ENCODE measurements around the gene TMEM135. TPM values are rescaled to one million over a fixed set of nuclear protein-coding genes. Genes with fewer than 3 reads are reported as not detected.
"Not testable (repeated sequence)": the region's sequence is repeated elsewhere in the genome, so short reads cannot be mapped to it uniquely, and the experiment has no call there.

The TMEM135 gene
- total RNA-seq, 2 experiments from 2014 or later: 29.2 to 34.5 TPM

DNA sequence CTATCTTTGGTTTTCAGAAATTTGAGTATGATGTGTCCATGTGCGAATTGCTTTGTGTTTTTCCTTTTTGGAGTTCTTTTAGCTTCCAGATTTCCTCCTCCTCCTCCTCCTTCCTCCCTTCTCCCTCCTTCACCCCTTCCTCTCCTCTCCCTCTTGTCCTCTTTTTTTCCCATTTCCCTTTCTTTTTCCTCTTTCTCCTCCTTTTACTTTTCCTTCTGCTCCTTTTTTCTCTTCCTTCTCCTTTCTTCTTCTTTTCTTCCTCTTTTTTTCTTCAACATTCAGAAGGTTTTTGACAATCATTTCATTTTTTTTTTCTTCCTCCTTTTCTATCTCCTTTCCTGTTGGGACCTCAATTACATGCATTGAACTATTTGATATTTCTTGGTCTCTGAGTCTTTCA lies 104.9 kb downstream of the TMEM135 start:
- H3K36me3 Mint-ChIP-seq: peaks cover 11% of the 10 kb centered on the region
- no peak overlapping the region for H3K4me3 Mint-ChIP-seq
- ATAC-seq (ENCODE audit: low read depth) (no peak), DNase-seq (no peak)
- H3K4me1 Mint-ChIP-seq: peaks cover 6% of the 10 kb centered on the region
- H3K27ac Mint-ChIP-seq: no peak overlapping the region
- POLR2A ChIA-PET: no interaction called here
- H3K9me3 Mint-ChIP-seq: peaks cover 3% of the 10 kb centered on the region
- H3K27me3 Mint-ChIP-seq: no peaks in the 10 kb centered on the region

DNA sequence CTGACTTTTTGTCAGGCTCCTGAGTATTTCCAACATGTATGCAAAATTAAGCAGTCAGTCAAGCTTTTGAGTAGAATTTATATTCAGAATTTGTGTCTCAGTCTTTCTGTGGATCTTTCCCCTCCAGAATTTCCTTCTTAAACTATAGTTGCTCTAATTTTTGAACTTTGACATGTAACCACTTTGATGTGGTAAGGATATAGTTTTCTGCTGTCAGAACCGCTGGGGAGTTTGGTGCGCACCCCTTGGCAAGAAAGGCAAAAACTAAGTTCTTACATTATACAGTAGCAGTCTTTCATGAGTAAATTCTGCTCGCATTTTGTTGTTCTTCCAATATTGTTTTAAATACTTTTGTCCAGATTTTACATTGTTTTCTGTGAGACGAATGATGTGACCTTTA lies 105.9 kb downstream of the TMEM135 start:
- Mint-ChIP-seq H3K4me3 (no peak overlapping the region), H3K9me3 (peaks cover 3% of the 10 kb centered on the region), H3K27ac (no peak overlapping the region), H3K36me3 (peaks cover 11% of the 10 kb centered on the region), H3K4me1 (peaks cover 6% of the 10 kb centered on the region), H3K27me3 (no peaks in the 10 kb centered on the region)
- DNase-seq: no peak
- POLR2A ChIA-PET: no interaction called here
- no peak for ATAC-seq (ENCODE audit: low read depth)

DNA sequence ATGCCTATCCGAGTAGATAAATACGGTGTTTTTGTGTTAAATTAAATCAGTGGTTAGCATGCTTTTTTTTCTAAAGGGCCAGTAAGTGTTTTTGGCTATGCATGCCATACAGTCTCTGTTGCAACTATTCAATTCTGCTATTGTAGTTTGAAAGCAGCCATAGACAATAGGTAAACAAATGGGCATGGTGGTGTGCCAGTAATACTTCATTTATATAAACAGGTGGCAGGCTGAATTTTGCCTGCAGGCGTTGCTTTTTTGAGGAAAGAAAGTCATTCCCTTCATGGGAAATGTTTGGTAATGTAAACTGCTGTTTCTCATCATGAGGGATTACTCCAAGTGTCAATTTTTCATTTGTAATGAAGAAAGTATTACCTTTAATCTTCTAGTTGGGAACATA lies 106.5 kb downstream of the TMEM135 start:
- H3K27ac Mint-ChIP-seq: no peak overlapping the region

DNA sequence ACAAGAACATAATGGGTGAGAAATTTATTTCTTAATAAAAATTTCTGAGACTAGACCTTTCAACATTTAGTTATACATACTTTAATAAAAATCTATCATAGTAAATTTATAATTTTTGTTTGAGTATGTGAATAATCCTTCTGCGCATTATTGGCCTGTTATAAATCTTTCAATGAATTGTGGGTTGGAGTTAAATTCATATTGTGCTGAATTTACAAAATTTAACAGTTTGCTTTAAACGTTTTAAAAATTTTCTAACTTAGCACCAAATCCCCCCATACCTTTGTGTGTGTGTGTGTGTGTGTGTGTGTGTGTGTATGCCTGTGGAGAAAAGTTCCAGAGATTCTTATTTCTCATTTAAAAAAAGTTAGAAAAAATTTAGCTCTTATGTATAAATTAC lies 111.0 kb downstream of the TMEM135 start:
- DNase-seq (no peak), ATAC-seq (ENCODE audit: low read depth) (no peak)
- Mint-ChIP-seq H3K27me3 (no peaks in the 10 kb centered on the region), H3K36me3 (peaks cover 15% of the 10 kb centered on the region), H3K4me1 (peaks cover 6% of the 10 kb centered on the region), H3K9me3 (peaks cover 4% of the 10 kb centered on the region), H3K27ac (no peak overlapping the region), H3K4me3 (no peak overlapping the region)
- POLR2A ChIA-PET: no interaction called here

More for the DNA sequence above, 106.5 kb downstream of the TMEM135 start:
- ATAC-seq (ENCODE audit: low read depth) (no peak), DNase-seq (no peak)
- H3K36me3 Mint-ChIP-seq: peaks cover 11% of the 10 kb centered on the region
- POLR2A ChIA-PET: no interaction called here
- peaks cover 6% of the 10 kb centered on the region for H3K4me1 Mint-ChIP-seq
- no peak overlapping the region for H3K4me3 Mint-ChIP-seq
- H3K27me3 Mint-ChIP-seq: no peaks in the 10 kb centered on the region
- peaks cover 5% of the 10 kb centered on the region for H3K9me3 Mint-ChIP-seq

DNA sequence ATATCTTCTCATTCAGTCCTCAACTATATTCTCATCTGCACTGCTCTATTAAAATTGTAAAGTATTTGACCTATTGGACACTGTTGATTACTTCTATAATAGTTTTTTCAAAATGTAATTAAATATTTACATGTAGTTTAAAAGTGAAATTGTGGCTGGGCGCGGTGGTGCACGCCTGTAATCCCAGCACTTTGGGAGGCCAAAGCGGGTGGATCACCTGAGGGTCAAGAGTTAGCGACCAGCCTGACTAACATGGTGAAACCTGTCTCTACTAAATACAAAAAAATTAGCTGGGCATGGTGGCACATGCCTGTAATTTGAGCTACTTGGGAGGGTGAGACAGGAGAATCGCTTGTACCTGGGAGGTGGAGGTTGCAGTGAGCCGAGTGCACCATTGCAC lies 112.0 kb downstream of the TMEM135 start:
- DNase-seq; POLR2A ChIA-PET; H3K27ac Mint-ChIP-seq; H3K4me1 Mint-ChIP-seq; H3K4me3 Mint-ChIP-seq; H3K27me3 Mint-ChIP-seq; H3K9me3 Mint-ChIP-seq; ATAC-seq (ENCODE audit: low read depth): not testable (repeated sequence)
- H3K36me3 Mint-ChIP-seq: peaks cover 17% of the 10 kb centered on the region

DNA sequence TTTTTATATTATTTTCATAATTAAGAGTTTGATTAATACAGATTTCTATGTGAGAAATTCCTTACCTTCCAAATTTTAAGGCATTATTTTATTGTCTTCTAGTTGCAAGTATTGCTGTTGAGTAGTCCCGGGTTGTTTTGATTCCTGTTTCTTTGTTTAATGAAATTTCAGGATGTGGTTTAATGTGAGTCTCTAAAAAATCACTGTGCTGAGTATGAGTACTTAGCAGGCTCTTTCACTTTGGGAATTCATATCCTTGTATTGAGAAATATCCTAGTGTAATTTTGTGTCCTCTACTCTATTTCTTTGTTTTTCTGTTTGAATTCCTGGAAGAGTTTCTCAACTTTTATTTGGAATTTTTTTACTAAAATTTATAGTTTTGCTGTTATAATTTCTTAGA lies 113.2 kb downstream of the TMEM135 start:
- no peak for ATAC-seq (ENCODE audit: low read depth)
- POLR2A ChIA-PET: no interaction called here
- Mint-ChIP-seq H3K27me3 (no peaks in the 10 kb centered on the region), H3K27ac (no peak overlapping the region), H3K9me3 (peaks cover 6% of the 10 kb centered on the region), H3K4me1 (peaks cover 3% of the 10 kb centered on the region), H3K36me3 (peaks cover 14% of the 10 kb centered on the region), H3K4me3 (no peak overlapping the region)
- no peak for DNase-seq

DNA sequence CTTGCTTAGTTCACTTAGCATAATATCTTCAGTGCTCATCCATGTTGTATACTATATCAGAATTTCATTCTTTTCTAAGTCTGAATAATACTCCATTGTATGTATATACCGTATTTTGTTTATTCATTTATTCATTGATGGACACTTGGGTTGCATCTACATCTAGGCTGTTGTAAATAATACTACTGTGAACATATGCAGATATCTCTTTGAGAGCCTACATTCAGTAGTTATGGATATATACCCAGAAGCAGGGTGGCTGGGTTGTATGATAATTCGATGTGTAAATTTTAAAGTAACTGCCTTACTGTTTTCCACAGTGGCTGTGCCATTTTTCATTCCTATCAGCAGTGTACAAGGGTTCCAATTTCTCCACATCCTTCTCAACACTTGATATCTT lies 116.5 kb downstream of the TMEM135 start:
- H3K36me3 Mint-ChIP-seq: peaks cover 13% of the 10 kb centered on the region
- H3K27ac Mint-ChIP-seq: no peak overlapping the region
- ATAC-seq (ENCODE audit: low read depth): no peak
- peaks cover 3% of the 10 kb centered on the region for H3K4me1 Mint-ChIP-seq
- H3K27me3 Mint-ChIP-seq: no peaks in the 10 kb centered on the region
- no peak overlapping the region for H3K4me3 Mint-ChIP-seq
- peaks cover 4% of the 10 kb centered on the region for H3K9me3 Mint-ChIP-seq
- POLR2A ChIA-PET: no interaction called here
- no peak for DNase-seq

DNA sequence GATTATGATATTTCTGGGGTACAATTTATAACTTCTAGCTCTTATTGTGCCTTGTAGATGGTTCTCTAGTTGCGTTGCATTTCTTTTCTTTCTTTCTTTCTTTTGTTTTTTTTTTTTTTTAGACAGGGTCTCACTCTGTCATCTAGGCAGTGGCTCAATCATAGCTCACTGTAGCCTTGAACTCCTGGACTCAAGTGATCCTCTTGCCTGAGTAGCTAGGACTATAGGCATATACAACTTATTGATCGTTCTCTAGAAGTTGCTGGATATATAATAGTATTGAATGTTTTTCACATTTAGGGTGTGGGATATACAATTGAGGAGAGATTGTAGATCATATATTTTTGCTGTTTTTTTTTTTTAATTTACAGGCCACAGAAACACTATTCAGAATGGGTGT lies 119.2 kb downstream of the TMEM135 start:
- peaks cover 9% of the 10 kb centered on the region for H3K36me3 Mint-ChIP-seq
- POLR2A ChIA-PET: no interaction called here
- H3K4me3 Mint-ChIP-seq: no peak overlapping the region
- ATAC-seq (ENCODE audit: low read depth) (no peak), DNase-seq (no peak)
- H3K9me3 Mint-ChIP-seq: peaks cover 2% of the 10 kb centered on the region
- no peak overlapping the region for H3K27ac Mint-ChIP-seq
- no peaks in the 10 kb centered on the region for H3K4me1 Mint-ChIP-seq
- H3K27me3 Mint-ChIP-seq: no peaks in the 10 kb centered on the region

DNA sequence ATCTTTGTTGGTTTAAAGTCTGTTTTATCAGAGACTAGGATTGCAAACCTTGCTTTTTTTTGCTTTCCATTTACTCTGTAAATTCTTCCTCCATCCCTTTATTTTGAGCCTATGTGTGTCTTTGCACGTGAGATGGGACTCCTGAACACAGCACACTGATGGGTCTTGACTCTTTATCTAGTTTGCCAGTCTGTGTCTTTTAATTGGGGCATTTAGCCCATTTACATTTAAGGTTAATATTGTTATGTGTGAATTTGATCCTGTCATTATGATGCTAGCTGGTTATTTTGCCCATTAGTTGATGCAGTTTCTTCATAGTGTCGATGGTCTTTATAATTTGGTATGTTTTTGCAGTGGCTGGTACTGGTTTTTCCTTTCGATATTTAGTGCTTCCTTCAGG lies 131.3 kb downstream of the TMEM135 start:
- H3K27ac Mint-ChIP-seq; H3K4me1 Mint-ChIP-seq; POLR2A ChIA-PET; DNase-seq; ATAC-seq (ENCODE audit: low read depth); H3K27me3 Mint-ChIP-seq; H3K4me3 Mint-ChIP-seq: not testable (repeated sequence)
- Mint-ChIP-seq H3K9me3 (peaks cover 19% of the 10 kb centered on the region), H3K36me3 (peaks cover 21% of the 10 kb centered on the region)

DNA sequence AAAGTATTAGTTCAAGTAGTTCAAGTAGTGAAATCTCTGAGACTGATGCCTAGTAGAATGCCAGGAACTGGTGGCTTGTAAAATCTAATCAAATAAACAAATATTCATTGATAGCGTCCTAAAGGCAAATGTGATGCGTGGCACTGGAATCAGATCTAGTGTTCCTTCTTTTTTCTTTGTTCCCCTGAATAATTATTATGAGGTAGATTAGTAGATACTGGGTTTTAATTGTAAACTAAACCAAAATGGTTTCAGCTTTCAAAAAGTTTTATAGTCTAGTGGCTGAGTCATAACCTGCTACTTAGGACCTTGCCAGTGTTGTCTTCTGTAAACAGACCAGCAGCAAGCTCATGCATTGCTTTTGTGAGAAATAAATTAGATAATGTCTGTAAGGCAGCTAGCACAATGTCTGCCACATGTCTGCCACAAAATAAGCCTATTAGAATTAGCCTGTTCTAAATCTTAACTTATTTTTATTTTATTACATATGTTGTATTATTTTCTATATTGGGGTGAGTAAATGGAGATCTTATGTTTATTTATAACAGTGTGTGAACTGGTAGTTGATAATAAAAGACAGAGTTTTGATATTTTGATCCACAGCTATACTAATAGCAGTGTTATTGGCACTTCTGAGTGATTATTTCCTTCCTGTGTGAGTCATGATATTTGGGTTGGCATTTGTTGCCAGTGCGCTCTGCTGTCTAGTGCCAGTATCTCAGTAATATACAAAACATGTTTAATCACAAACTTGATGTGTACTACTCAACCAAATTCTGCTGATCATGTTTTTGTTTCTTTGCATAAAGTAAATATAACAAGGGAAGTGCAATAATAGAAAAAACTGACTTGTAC lies 135.7 kb downstream of the TMEM135 start:
- peaks cover 24% of the 10 kb centered on the region for H3K36me3 Mint-ChIP-seq
- ATAC-seq (ENCODE audit: low read depth) (no peak), DNase-seq (no peak)
- peaks cover 4% of the 10 kb centered on the region for H3K4me1 Mint-ChIP-seq
- H3K27ac Mint-ChIP-seq: no peak overlapping the region
- POLR2A ChIA-PET: no interaction called here
- peaks cover 13% of the 10 kb centered on the region for H3K9me3 Mint-ChIP-seq
- no peaks in the 10 kb centered on the region for H3K27me3 Mint-ChIP-seq
- H3K4me3 Mint-ChIP-seq: no peak overlapping the region

DNA sequence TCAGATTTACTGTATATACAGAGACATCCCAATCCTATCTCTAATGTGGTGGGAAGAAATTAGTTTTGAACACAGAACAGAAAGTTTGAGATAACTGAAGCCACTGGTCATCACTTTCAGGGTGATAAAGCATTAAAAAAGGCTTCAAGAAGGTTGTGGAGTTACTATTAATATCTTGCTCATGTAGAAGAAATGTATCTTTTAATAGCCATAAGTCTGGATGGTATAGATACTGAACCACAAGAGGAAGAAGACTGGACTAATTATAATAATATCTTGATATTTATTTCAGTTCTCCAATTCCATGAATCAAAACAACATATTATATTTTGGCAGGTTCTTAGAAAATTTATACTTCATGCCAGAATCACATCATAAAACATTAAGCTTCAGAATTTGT lies 137.1 kb downstream of the TMEM135 start:
- no peaks in the 10 kb centered on the region for H3K27me3 Mint-ChIP-seq
- H3K27ac Mint-ChIP-seq: no peak overlapping the region
- ATAC-seq (ENCODE audit: low read depth): no peak
- H3K4me3 Mint-ChIP-seq: no peak overlapping the region
- DNase-seq: no peak
- H3K9me3 Mint-ChIP-seq: peaks cover 10% of the 10 kb centered on the region
- peaks cover 4% of the 10 kb centered on the region for H3K4me1 Mint-ChIP-seq
- POLR2A ChIA-PET: no interaction called here
- peaks cover 32% of the 10 kb centered on the region for H3K36me3 Mint-ChIP-seq

DNA sequence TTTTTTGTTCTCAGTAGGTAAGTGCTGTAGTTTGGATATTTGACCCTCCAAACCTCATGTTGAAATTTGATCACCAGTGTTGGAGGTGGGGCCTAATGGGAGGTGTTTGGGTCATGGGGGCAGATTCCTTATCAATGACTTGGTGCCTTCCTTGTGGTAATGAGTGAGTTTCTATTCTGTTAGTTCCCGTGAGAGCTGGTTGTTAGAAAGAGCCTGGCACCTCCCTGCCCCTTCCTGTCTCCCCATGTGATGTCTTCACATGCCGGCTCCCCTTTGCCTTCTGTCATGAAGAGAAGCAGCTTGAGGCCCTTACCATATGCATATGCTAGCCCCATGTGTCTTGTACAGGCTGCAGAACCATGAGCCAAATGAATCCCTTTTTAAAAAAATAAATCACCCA lies 138.3 kb downstream of the TMEM135 start:
- Mint-ChIP-seq H3K27ac (no peak overlapping the region), H3K36me3 (peaks cover 34% of the 10 kb centered on the region)
- no peak for ATAC-seq (ENCODE audit: low read depth)

DNA sequence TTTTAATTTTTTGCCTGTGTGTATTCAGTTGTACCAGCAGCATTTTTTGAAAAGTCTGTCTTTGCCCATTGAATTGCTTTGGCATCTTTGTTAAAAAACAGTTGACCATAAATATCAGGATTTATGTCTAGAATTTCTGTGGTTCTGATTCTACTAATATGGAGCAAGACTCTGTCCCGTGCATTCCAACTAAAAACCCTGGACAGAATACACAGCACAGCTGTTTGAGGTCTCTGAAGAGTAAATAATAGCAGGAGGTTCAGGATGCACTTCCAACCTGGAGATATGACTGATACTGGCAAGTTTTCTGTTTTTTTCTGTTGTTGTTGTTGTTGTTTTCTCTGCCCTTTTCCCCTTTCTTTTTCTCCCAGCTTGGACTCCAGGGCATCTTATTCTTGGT lies 141.9 kb downstream of the TMEM135 start:
- Mint-ChIP-seq H3K27ac (no peak overlapping the region), H3K4me3 (no peak overlapping the region), H3K36me3 (peaks cover 31% of the 10 kb centered on the region), H3K4me1 (no peaks in the 10 kb centered on the region), H3K27me3 (no peaks in the 10 kb centered on the region), H3K9me3 (peaks cover 9% of the 10 kb centered on the region)
- POLR2A ChIA-PET: no interaction called here
- ATAC-seq (ENCODE audit: low read depth): no peak
- no peak for DNase-seq

More for the DNA sequence above, 138.3 kb downstream of the TMEM135 start:
- Mint-ChIP-seq H3K27me3 (no peaks in the 10 kb centered on the region), H3K4me3 (no peak overlapping the region), H3K9me3 (peaks cover 9% of the 10 kb centered on the region), H3K4me1 (peaks cover 4% of the 10 kb centered on the region)
- no peak for DNase-seq
- POLR2A ChIA-PET: no interaction called here

DNA sequence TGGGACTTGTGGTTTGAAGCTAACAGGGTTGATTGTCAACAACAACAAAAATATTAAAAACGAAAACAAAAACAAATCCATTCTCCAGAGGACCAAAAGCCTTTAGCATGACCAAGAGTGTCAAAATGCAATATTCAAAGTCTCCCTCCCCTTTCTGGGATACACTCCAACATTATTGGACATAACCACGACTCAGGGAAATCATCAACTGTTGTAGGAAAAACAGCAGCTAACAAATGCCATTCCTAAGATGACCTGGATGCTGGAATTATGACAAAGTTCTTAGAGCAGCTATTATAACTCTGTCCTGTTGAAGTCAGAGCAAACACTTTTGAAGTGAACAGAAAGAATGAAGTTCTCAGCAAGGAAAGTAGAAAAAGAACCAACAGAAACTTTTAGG lies 143.0 kb downstream of the TMEM135 start:
- Mint-ChIP-seq H3K9me3 (peaks cover 9% of the 10 kb centered on the region), H3K27ac (no peak overlapping the region), H3K27me3 (no peaks in the 10 kb centered on the region), H3K36me3 (peaks cover 35% of the 10 kb centered on the region), H3K4me3 (no peak overlapping the region), H3K4me1 (no peaks in the 10 kb centered on the region)
- DNase-seq (no peak), ATAC-seq (ENCODE audit: low read depth) (no peak)
- POLR2A ChIA-PET: no interaction called here
